NOMO-1 (cell line): Measurements from ENCODE around the gene NUDT14.

Experiments
- DNase-seq, 2 experiments: peaks; one replicate each; lab custom pipeline; 2025; ENCODE audit not compliant: unreplicated experiment in 2 of 2; lab: John Stamatoyannopoulos, UW

NUDT14 gene

GRCh38 chr14:105212541-105213300 lies 31.6 kb upstream of the NUDT14 start:
- DNase-seq = no peak

- DNase-seq = no peak
These were observed 30.6 kb upstream of the NUDT14 start for GRCh38 chr14:105211758-105212089.

DNA sequence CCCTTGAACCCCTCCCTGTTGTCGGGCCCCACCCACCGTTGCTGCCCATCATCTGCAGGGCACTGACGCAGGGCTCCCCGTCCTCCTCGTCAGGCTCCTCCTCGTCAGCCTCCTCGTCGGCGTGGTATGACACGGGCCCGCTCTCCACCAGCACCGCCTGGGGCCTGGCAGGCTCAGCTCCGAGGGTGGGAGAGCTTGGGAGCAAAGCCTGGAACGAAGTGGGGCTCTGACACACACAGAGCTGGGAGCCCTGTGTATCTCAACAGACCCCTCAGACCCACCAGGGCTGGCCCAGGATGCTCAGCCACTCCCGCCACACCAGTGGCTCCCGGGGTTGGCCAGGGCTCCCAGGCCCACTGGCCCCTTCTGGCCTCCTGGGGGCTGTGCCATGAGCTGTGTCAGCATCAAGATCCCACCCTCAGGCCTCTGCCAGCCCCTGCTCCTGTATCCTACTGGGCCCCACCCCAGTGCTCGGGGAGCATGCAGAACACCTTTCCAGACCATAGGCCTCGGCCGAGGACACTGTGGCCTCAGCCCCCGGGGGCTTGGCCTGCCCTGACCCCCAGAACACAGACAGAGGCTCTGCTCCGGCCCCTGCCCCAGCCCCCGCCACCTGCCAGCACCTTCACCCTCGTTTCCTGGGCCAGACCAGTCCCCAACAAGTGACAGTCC lies 30.1 kb upstream of the NUDT14 start:
- DNase-seq = no peak

DNA sequence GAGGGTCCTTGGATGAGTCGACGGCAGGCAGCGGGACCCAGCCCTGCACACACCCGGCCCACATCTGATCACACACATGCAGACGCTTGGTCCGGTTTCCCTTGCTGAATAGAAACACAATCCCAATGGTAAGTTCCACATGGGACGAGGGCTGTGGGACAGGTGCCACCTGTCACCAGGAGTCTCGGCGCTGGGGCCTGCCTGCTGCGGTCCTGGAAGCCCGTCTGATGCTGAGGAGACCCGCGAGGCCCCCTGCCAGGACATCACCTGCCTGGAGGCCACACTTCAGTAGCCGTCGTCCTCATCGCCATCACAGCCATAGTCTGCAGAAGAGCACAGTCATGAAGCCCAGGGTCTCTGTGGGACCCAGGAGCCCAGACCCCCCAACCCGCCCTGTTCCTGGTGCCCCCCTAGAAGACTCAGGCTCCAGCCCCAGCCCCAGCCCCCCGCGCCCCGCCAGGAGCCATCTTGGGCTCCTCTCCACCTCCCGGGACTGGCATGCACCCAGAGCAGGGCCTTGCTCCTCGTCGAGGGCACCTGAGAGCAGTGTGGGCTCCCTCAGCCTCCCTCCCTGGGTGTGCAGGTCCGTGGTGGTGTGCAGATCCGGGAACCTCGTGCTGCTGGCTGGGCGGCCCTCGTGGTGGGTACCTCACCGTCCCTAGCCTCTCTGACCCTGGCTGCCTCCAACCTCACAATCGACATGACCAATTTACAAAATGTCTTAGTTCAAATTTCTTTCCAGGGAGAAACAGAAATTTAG lies 29.3 kb upstream of the NUDT14 start:
- DNase-seq = no peak

- DNase-seq = no peak
These were observed 28.5 kb upstream of the NUDT14 start for GRCh38 chr14:105209646-105210045.

DNA sequence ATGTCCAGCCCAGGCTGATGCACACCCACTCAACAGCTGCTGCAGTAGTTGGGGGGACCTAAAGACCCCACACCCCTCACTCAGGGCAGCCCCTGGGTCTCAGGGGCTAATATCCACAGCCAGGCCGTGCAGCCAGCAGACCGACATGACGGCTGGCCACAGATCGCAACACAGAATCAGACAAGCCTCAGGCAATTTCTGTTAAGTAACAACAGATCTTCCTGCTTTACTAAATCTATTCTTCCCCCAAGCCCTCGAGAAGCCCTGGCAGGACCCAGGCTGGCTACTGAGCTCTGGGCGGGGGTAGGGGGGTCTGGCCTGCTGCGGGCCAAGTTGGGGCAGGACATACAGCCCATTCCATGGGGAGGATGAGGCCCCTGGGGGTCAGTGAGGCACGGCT lies 28.0 kb upstream of the NUDT14 start:
- DNase-seq = no peak

DNA sequence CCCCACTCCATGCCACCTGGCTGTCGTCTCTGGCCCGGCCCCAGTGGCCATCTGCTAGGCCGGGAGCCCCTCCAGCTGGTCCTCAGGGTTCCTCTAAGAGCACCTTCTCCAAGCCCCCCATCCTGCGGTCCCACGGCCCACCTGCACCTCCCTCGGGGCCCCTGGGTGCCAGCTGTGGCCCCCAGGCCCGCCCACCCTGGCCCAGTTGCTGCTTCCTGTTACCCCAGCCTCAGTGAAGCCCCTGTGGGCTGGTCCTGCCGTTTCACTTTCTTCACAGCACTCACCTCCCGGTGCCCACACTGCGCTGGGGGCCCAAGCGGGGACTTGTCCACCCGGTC lies 27.6 kb upstream of the NUDT14 start:
- no peak for DNase-seq

DNA sequence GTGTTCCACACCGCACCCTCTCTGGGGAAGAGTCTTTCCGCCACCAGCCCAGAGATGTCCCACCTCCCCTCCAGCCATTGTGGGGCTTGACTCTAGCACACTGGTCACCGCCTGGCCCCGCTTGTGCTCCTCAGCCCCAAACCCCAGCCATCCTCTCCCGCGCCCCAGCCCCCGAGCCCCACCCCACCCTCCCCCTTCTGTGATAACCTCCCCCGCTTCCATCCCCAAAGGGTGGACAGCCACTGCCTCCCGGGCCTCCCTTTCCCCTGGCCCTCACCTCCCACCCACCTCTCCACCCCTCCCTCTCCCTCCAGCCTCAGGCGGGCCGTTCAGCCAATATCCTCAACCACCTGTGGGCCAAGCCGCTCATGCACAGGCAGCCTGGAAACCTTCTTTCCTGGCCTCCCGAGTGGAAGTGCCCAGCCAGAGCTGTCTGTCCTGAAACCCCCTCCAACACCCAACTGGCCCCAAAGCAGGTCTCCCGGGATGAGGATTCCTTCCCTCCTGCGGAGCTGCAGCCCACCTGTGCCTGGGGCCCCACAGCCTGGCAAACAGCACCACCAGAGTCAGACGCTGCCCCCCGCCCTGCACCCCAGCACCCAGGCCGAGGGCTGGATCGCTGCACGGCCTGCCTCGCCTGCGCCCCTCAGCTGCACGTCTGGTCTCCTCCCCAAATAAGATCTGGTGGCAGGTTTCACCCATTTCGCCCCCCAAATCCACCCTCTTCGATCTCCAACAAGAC lies 27.1 kb upstream of the NUDT14 start:
- DNase-seq = no peak

DNA sequence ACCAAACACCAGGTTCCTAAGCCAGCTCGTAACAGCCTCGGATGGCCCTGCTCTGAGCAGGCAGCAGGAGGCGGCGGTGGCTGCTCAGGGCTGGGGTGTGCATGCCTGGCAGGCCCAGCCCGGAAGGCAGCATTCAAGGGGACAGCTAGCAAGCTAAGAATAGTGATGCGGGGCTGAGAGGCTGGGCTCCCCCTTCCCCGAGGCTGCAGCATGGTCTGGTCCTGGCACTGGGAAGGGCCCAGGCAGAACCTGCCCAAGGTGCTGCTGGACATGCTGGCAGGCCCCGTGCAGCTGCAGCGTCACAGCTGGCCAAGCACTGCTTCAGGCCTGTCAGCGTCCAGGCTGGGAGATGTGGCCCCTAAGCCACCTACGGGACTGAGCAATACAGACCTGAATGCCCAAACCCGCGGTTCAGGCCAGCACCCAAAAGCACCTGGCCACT lies 26.4 kb upstream of the NUDT14 start:
- no peak for DNase-seq

GRCh38 chr14:105206873-105207272 lies 25.8 kb upstream of the NUDT14 start:
- DNase-seq = no peak

DNA sequence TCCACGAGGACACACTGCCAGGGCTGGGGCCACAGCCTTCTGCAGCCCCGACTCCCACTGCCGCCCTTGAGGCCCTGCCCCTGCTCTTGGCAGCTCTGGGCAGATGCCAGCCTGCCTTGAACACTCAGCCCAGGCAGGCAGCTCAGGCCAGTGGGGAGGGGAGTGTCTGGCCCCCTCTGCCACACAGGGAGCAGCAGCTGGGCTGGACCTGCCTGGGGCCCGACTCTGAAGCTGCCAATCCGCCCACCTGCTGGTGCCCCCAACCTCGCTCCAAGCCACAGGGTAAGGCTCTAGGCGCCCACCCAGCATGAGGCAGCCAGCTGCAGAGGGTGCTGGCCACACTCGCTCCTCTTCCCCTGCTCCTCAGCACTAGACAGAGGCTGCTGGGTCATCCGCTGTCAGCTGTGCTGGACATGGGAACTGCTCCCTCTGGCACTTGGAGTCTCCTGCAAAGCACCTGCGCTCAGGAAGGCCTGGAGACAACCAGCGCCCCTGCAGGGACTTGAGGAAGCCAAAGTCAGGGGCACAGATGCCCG lies 24.6 kb upstream of the NUDT14 start:
- DNase-seq = no peak

- no peak for DNase-seq
These were observed 24.0 kb upstream of the NUDT14 start for GRCh38 chr14:105204931-105205672.

- DNase-seq = no peak
These were observed 23.3 kb upstream of the NUDT14 start for GRCh38 chr14:105204206-105204930.

DNA sequence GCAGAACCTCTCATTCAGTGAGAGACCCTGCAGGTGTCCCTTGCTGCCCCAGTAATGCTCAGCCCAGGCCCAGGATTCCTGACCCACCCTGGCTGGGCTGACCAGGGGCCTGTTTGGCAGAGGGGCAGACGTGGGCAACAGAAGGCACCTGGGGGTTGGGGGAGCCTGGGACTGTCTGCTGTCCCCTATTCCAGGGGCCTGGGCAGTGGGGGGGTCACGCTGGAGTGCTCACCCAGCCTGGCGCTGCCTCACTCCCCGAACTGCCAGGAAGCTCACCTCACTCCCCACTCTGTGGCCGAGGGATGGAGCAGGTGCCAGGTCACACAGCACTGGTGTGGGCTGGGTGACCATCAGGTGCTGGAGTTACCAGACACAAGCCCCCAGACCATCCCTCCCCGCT lies 22.6 kb upstream of the NUDT14 start:
- DNase-seq = no peak

DNA sequence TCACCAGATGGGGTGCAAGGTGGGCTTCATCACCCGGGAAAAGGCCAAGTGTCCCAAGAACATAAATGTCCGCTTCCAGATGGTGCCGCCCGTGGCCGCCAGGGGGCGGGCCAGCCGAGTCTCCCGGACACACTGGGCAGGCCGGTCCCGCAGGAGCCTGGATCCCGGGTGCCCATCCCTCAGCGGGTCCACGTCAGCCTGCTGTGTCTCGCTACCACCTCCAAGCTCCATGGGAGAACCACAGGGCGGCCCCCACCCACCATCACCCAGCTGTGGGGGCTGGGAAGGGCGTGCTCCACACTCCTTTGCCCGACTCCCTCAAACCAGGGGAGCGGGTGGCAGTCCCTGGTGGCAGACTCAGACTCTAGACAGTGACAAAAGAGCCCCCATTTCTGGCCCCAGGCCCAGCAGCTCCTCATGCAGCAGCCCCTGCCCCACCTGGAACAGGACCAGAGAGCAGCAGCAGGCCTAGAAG lies 22.0 kb upstream of the NUDT14 start:
- DNase-seq = peak; percentile 17 to 21

- DNase-seq = peak; percentile 63 to 73
These were observed 20.9 kb upstream of the NUDT14 start for GRCh38 chr14:105201925-105202513.

- DNase-seq = peak; percentile 54 to 73
These were observed 20.2 kb upstream of the NUDT14 start for GRCh38 chr14:105201156-105201924.

- no peak for DNase-seq
These were observed 19.5 kb upstream of the NUDT14 start for GRCh38 chr14:105200641-105201040.
